ENCODE data around the gene COL5A1. TPM values are rescaled to one million over a fixed set of nuclear protein-coding genes. Genes with fewer than 3 reads are reported as not detected.

Gene COL5A1
- total RNA-seq, 6 experiments from 2014 or later: 196 to 308 (median 225) TPM

DNA sequence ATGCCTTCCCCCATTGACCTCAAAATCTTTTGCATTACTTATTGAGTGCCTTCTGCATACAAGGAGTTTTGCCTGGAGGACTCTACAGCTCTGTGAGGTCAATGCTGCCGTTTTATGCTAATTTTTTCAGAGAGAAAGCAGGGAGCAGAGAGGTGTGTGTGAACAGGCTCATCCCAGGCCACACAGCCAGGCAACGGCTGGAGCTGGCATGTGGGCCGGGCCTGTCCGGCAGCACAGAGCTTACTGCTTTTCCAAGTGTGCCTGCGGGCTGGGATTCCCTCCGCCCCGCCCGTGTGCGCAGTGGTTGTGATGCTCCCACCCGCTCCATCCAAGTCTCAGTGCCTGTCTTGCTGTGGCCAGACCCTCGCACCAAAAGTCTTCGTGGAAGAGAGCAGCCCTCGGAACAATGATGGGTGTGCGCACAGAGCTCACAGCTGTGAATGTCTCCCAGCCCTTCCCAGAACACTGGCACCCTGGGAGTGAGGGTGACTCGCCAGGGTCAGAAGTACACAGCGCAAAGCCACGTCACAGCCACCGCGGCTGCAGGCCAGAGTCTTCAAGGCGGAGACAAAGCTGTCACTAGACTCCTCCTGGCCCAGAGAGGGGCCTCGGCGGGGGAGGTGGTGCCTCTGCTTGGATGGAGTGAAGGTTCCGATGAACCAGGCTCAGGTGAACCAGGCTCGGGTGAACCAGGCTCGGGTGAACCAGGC, 82.8 kb downstream of the COL5A1 start:
- peak; percentile 46 for DNase-seq
- H3K4me1 Mint-ChIP-seq (ENCODE audit: low read depth): peaks cover 15% of the 10 kb centered on the region; the same call in 1 of the 2 replicates

DNA sequence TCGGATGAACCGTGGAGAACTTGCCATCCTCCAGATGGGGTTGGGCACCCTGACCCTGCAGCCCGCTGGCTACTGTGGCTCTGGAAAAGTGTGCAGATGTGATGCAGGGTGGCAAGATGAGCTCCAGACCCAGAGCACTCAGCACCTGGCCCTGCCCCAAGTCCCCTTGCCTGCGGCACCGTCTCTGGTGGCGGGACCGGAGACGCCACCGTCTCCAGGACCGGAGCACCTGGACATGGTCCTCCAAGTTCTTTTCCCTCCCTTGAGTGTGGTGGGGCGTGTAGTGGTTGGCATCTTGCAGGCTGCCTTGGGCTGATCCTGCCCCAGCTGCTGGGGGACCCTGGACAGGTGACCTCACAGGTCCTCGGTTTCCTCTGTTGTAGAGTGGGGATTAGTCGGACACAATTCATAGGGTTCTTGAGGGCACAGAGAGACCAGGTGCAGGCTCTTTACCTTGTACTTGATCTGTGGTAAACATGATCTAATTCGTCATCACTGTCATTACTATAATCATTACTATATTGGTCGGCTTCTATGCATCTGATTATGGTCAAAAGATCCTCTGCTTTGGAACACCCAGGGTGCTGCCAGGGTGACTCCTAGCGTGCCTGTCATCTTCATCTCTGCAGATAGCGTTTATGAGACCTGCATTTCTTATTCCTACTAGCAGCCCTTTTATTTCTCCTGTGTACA, 83.5 kb downstream of the COL5A1 start:
- H3K4me1 Mint-ChIP-seq (ENCODE audit: low read depth): peaks cover 15% of the 10 kb centered on the region; the same call in 1 of the 2 replicates
- H3K27ac Mint-ChIP-seq: no peak overlapping the region; the same call in 1 of the 2 replicates
- peaks cover 69% of the 10 kb centered on the region for H3K27me3 Mint-ChIP-seq (ENCODE audit: insufficient read depth)
- no peaks in the 10 kb centered on the region; the same call in 1 of the 2 replicates for H3K9me3 Mint-ChIP-seq
- no peak for DNase-seq
- TF ChIP-seq, protein P1, sequence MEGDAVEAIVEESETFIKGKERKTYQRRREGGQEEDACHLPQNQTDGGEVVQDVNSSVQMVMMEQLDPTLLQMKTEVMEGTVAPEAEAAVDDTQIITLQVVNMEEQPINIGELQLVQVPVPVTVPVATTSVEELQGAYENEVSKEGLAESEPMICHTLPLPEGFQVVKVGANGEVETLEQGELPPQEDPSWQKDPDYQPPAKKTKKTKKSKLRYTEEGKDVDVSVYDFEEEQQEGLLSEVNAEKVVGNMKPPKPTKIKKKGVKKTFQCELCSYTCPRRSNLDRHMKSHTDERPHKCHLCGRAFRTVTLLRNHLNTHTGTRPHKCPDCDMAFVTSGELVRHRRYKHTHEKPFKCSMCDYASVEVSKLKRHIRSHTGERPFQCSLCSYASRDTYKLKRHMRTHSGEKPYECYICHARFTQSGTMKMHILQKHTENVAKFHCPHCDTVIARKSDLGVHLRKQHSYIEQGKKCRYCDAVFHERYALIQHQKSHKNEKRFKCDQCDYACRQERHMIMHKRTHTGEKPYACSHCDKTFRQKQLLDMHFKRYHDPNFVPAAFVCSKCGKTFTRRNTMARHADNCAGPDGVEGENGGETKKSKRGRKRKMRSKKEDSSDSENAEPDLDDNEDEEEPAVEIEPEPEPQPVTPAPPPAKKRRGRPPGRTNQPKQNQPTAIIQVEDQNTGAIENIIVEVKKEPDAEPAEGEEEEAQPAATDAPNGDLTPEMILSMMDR (IDR thresholded peaks at IDR 0.05): no peak
- H3K4me3 Mint-ChIP-seq: no peak overlapping the region
- peaks cover 19% of the 10 kb centered on the region; the same call in 1 of the 2 replicates for H3K36me3 Mint-ChIP-seq (ENCODE audit: low read depth)

More for the DNA sequence above, 82.8 kb downstream of the COL5A1 start:
- TF ChIP-seq, protein P1 (IDR thresholded peaks at IDR 0.05): no peak
- H3K9me3 Mint-ChIP-seq: no peaks in the 10 kb centered on the region; the same call in 1 of the 2 replicates
- peaks cover 73% of the 10 kb centered on the region for H3K27me3 Mint-ChIP-seq (ENCODE audit: insufficient read depth)
- H3K27ac Mint-ChIP-seq: no peak overlapping the region; the same call in none of the 2 replicates
- peaks cover 17% of the 10 kb centered on the region; the same call in 1 of the 2 replicates for H3K36me3 Mint-ChIP-seq (ENCODE audit: low read depth)
- peak overlapping the region; percentile 13; the same call in 1 of the 2 replicates for H3K4me3 Mint-ChIP-seq

DNA sequence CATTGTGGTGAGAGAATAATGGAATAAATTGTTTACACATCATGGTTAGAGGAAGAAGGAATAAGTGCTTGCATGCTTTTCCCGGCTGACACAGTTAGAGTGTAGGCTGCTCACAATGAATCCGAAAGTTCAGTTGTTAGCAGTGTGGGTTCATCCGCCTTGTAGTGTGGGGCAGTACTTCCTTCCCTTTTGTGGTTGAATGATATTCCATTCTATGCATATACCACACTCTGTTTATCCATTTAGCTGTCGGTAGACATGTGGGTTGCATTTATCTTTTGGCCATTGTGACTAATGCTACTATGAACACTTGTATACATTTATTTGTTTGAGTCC, 84.0 kb downstream of the COL5A1 start:
- Mint-ChIP-seq H3K4me1 (ENCODE audit: low read depth) (peaks cover 15% of the 10 kb centered on the region; the same call in 1 of the 2 replicates), H3K36me3 (ENCODE audit: low read depth) (peaks cover 24% of the 10 kb centered on the region; the same call in 1 of the 2 replicates), H3K9me3 (no peaks in the 10 kb centered on the region; the same call in 1 of the 2 replicates), H3K4me3 (no peak overlapping the region; the same call in 1 of the 2 replicates), H3K27ac (no peak overlapping the region; the same call in 1 of the 2 replicates), H3K27me3 (ENCODE audit: insufficient read depth) (peaks cover 66% of the 10 kb centered on the region)
- DNase-seq: peak; percentile 9
- TF ChIP-seq, protein P1 (IDR thresholded peaks at IDR 0.05): no peak

DNA sequence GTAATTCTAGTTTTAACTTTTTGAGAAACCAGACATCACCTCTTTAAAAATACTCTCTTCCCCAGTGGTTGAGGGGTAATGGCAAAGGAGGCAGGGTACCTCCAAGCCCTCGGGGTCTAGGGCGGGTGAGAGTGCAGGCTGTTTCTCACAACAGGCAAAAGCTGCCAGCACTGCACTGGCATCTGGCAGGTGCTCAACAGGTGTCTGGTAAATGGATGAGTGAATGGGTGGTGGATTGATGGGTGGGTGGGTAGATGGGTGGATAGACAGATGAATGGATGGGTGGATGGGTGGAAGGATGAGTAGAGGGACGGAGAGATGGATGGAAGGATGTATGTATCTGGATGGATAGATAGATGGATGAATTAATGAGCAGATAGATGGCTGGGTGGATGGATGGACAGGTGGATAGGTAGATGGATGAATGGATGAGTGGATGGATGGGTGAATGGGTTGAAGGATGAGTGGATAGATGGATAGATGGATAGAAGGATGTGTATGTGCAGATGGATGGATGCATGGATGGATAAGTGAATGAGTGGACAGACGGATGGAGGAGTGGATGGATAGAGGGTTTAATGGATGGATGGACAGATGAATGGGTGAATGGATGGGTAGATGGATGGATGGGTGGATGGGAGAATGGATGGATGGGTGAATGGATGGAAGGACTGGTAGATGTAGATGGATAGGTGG, 84.6 kb downstream of the COL5A1 start:
- TF ChIP-seq, protein P1 (IDR thresholded peaks at IDR 0.05): no peak
- DNase-seq: no peak
- no peaks in the 10 kb centered on the region; the same call in 1 of the 2 replicates for H3K9me3 Mint-ChIP-seq
- H3K27me3 Mint-ChIP-seq (ENCODE audit: insufficient read depth): peaks cover 61% of the 10 kb centered on the region
- peaks cover 15% of the 10 kb centered on the region; the same call in 1 of the 2 replicates for H3K4me1 Mint-ChIP-seq (ENCODE audit: low read depth)
- peaks cover 26% of the 10 kb centered on the region; the same call in 1 of the 2 replicates for H3K36me3 Mint-ChIP-seq (ENCODE audit: low read depth)
- H3K27ac Mint-ChIP-seq: no peak overlapping the region
- no peak overlapping the region for H3K4me3 Mint-ChIP-seq

DNA sequence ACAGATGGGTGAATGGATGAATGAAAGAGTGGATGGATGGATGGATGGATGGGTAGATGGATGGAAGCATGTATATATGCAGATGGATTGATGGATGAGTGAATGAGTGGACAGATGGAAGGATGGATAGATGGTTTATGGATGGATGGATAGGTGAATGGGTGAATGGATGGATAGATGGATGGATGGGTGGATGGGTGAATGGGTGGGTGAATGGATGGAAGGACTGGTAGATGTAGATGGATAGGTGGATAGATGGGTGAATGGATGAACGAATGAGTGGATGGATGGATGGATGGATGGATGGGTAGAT, 85.1 kb downstream of the COL5A1 start:
- no peak overlapping the region for H3K4me3 Mint-ChIP-seq
- H3K9me3 Mint-ChIP-seq: no peaks in the 10 kb centered on the region; the same call in 1 of the 2 replicates
- peaks cover 27% of the 10 kb centered on the region; the same call in 1 of the 2 replicates for H3K36me3 Mint-ChIP-seq (ENCODE audit: low read depth)
- H3K27me3 Mint-ChIP-seq (ENCODE audit: insufficient read depth): peaks cover 59% of the 10 kb centered on the region
- TF ChIP-seq, protein P1 (IDR thresholded peaks at IDR 0.05): no peak
- H3K27ac Mint-ChIP-seq: no peak overlapping the region
- peaks cover 15% of the 10 kb centered on the region; the same call in 1 of the 2 replicates for H3K4me1 Mint-ChIP-seq (ENCODE audit: low read depth)
- no peak for DNase-seq
